ENCODE measurements around the gene SBF1.
"Not testable (repeated sequence)": the region's sequence is repeated elsewhere in the genome, so short reads cannot be mapped to it uniquely, and the experiment has no call there.

Gene SBF1

DNA sequence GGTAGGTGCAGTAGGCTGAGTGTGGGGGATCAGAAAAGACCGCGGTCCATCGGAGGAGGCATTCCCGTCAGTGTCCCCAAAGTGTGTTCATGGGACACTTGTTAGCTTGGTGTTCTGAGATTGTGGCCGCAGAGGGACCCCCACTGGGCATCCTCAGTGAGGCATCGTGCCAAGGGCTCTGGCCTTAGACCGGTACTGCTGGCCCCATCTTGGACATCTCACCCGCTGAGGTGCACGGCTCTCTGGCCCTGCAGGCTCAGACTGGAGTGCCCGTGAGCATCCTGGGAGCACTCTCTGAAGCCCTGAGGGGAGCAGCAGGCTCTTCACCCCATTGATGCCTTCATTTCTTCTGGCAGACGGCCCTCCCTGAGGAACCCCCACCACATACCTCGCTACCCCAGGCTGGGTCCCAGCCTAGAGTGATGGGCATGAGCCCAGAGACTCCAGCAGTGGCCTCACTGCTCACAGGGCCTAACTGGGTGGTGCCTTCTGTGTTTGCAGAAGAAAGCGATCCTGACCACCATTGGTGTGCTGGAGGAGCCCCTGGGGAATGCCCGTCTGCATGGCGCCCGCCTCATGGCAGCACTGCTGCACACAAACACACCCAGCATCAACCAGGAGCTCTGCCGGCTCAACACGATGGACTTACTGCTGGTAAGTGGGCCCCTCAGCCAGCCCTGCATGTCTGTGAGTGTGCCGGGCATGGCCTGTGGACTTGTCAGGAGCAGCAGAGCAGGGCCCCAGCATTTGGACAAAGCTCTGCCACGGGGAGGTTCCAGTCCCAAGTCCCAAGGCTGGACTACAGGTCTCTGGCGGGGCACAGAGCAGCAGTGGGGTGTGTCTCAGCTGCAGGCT is 51.6 kb downstream of the SBF1 start:
- DNase-seq (ENCODE audit: low spot score), result no peak

DNA sequence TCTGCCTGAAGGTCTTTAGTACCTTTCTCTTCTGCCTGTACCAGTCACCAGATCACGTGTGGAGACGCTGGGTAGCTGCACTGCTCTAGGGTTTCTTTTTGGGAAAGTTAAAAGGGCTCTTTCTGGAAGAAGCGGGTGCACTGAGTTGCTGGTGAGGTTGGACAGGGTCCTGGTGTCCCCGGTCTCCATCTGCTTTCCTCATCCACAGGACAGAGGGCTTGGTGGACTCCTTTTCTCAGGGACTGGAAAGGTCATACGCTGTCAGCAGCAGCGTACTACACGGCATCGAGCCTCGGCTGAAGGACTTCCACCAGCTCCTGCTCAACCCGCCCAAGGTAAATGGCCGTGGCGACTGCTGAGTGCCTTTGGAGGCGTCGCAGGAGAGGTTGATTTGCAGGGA is 52.8 kb downstream of the SBF1 start:
- no peak for DNase-seq (ENCODE audit: low spot score)

DNA sequence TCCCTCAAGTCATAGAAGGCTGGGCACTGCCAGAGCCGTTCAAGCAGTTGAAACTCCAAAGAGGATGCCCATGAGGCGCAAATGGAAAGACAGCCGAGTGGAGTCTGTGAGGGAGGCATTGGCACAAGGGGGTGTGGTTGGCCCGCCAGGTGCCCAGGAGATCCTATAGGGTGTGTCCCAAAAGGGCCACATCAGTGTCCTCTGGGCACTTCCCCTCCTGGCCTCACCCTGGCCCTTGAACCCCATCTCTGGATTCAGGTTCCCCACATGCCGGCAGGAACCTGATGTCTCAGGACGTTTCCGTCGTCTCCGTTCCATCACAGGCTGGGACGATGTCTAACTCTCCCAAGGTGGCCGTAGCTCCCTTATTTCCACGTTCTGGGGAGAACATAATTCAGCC is 54.3 kb downstream of the SBF1 start:
- DNase-seq (ENCODE audit: low spot score), result no peak

DNA sequence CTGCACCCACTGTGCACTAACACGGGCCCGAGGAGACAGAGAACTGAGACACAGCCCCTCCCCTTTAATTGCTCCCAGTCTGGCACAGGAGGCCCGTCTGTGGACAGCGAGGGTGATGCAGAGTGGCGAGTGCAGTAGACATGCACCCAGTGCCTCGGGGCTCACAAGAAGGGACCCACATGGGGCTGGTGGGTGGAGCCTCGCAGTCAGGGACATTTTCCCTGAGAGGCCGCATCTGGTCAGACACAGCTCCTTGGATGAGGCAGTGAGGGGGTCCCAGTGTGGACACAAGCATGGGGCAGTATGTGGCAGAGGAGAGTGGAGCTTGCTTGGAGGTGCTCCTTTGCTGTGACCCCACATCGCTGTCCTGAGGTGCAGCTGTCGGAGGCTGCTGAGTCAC is 54.8 kb downstream of the SBF1 start:
- no peak for DNase-seq (ENCODE audit: low spot score)

DNA sequence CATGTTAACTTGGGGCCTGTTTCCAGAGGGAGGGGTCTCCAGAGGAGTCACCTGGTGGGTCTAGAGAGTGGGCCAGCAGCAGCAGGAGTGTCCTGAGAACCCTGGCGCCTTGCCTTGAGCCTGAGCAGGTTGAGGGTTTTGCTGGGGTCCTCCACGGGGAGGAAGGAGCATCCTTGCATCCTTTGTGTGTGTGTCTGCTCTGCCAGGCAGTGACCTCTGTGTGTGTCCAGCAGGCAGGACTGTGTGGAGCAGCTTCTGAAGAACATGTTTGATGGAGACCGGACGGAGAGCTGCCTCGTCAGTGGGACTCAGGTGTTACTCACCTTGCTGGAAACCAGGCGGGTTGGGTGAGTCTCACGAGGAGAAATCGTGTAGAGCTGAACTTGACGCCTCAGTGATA is 55.7 kb downstream of the SBF1 start:
- DNase-seq (ENCODE audit: low spot score), result no peak

DNA sequence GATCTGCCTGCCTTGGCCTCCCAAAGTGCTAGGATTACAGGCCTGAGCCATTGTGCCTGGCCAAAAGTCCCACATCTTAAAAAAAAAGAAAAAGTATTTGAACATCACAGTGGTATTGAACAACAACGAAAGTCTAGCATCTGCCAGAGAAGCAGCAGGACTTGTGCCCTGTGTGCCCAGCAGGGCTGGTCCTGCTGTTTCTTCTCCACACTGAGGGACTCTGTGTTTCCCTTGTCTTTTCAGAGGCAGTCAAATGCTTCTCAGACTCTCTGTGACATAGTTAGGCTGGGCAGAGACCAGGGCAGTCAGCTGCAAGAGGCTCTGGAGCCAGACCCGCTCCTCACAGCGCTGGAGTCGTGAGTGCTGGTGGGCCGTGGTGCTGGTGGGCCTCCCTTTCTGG is 56.2 kb downstream of the SBF1 start:
- DNase-seq (ENCODE audit: low spot score), result no peak

DNA sequence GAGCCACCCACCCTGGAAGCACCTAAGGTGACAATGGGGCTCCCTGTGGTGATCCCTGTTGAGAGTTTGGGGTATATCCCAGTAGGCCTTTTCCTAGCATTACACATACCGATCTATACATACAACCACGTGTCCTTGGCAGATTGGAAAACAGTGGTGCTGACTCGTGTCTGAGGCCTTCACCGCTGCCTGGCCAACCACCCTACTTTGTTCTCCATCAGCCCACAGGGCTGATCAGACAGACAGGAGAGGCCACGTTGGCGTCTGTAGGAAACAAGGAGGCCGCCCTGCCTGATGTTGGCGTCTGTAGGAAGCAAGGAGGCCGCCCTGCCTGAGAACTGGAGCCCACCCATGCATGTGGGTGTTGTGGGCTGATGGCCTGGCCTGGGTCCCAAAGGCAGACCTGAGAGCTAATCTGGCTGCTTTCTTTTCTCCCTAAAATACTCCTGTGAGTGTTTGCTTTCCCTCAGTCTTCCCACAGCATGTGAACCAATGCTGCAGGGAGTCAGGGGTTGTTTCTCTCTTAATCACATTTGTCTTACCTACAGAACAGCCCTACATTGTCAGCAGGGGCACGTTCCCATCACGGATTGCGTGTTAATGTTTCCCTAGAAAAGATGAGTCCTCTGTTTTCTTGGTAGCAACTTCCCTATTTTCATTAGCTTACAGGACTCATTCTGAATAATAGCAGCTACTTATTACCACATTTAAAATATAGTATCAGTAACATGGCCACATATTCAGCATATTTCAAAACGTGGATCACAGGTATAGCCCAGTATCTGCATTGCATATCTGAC is 57.2 kb downstream of the SBF1 start:
- no peak for DNase-seq (ENCODE audit: low spot score)

DNA sequence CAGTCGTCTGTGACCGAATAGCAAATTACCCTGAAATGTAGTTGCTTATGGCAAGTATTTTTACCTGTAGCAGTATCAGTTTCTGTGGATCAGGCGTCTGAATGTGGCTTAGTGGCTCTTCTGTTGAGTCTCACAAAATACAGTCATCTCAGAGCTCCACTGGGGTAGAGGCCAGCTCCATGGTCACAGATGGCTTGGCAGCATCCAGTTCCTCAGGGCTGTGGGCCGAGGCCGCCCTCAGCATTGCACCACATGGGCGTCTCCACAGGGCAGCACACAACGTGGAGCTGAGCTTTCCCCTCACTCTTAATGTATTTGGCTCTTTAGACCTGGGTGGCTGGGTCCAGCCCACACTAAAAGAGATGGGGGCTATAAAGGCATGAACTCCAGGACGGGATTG is 57.8 kb downstream of the SBF1 start:
- no peak for DNase-seq (ENCODE audit: low spot score)

DNA sequence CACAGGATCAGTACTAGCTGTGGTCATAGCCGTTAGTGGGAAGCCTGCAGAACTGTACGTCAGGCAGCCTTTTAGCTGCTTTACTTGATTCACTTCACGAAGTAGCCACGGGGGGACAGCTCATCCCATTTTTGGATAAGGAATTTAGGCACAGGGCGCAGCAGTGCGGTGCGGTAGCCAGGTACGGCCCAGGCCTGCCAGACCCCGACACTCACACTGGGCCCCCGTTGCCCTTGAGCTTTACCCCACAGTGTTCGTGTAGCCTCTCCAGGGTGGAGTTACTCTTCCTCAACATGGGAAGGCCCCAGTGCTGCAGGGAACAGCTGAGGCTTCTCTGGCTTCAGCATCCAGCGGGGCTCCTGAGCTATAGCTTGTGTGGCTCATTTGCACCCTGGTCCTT is 59.4 kb downstream of the SBF1 start:
- no peak for DNase-seq (ENCODE audit: low spot score)

DNA sequence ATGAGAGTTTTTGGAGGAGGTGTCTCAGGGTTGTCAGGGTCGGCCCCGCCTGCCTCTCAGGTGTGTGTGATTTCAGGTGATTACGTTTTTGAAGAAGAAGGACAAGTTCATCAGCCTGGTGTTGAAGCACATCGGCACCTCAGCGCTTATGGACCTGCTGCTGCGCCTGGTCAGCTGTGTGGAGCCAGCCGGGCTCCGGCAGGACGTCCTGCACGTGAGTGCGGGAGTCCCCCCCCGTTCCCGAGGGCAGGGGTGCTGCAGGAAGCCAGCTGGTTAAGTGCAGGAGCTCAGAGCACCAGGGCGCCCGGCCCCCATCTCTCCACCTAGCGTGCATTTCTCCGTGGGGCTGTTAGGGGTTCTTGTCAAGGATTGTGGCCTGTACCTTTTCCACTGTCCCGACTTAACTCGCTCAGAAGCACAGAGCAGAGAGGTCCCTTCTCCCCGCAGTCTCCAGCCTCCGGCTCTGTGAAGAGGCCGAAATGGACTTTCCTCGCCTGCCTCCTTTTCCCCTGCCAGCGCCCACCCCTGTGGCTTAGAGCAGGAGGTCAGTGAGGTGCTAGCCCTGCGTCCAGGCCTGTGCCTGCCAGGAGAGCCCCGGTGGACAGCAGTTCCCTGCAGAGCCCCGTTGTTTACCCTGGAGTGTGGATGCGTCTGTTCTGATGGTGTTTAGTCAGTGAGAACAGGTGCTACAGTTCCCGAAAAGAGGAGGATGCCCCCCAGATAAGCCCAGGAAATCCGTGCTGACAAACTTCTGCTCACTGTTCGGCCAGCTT is 60.2 kb downstream of the SBF1 start:
- no peak for DNase-seq (ENCODE audit: low spot score)

DNA sequence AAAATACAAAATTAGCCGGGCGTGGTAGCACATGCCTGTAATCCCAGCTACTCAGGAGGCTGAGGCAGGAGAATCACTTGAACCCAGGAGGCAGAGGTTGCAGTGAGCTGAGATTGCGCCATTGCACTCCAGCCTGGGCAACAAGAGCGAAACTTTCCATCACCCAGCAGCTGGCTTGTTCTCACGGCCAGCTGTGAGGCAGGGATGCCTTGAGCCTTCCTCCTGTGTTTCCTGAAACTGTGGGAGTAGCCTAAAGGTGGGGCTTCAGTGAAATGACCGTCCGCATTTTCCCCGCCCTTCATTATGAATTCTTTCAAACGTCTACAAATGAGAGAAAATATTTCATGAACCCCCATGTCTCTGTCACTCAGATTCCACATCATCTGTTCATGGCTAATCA is 65.9 kb downstream of the SBF1 start:
- not testable (repeated sequence) for DNase-seq (ENCODE audit: low spot score)

DNA sequence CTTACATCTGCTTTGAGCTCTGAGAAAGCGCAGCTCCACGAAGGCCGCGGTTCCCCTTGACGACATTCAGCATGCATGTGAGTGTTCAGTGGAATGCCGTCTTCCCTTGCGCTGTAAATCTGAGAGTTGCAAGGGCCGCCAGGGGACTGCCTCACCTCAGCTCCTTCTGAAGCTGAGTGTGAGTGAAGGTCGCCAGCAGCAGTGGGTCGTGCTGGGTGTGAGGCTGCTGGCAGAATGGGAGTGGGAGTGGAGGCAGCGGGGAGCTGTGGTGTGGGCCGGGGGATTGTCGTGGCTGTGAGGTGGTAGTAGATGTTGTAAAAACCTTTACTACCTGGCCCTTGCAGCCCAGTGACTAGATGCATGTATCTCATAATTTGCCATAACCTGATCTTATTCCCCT is 66.5 kb downstream of the SBF1 start:
- no peak for DNase-seq (ENCODE audit: low spot score)

DNA sequence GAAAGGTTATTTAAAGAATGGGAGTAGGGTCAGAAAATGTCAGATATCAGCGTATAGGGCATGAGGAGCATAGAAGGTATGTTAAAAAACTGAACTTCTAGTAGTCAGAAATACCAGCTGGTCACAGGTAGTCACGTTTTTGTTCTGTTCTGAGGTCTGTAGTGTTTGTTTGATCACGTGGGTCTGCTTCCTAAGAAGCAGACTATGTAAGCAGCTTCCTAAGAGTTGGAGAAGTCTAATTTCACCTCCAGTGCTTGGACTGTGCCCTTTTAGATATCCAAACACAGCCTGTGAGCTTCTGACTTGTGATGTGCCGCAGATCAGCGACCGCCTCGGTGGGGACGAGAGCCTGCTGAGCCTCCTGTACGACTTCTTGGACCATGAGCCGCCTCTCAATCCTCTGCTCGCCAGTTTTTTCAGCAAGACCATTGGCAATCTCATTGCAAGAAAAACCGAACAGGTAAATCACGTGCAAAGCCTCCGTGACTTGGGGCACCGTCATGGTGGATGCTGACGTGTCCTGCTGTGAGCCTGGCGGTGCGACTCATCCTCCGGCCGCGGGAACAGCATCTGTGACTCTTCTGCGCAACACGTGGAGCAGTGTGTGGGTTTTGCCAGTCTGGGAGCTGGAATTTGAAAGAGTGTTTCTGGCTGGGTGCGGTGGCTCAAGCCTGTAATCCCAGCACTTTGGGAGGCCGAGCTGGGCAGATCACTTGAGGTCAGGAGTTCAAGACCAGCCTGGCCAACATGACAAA is 68.2 kb downstream of the SBF1 start:
- DNase-seq (ENCODE audit: low spot score), result no peak

DNA sequence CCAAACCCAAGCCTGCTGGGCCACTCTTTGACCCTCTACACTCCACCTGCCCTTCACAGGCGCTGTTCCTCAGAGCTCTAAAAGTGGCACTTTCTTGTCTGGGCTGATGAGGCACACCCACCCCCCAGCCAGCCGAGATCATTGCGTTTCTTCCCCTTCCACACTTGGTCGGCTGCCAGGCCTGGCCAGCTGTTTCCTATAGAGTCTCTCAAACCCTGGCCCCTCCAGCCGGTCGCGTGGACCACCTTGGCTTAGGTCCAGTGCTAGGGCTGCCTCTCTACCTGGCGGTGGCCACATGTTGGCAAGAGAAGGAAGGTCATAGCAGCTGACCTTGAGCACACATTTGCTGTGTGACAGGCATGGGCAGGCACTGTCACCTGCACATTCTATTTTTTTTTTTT is 71.1 kb downstream of the SBF1 start:
- no peak for DNase-seq (ENCODE audit: low spot score)

DNA sequence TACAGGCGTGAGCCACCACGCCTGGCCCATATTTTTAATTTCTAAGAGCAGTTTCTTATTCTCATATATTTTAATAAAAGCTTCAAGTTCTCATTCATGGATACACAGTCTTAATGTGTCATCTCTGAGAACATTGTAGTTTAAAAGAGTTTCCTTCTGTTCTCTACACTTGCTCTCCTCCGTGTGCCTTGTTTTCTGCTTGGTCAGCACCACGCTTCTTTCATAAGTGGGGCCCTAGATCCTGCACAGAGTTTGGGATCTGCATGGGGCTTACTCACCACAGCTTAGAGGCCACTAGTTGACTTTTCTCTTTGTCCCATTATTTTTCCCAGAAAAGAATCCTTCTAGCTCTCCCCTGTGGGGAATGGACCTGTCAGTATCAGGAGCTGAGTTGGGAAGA is 72.9 kb downstream of the SBF1 start:
- no peak for DNase-seq (ENCODE audit: low spot score)

DNA sequence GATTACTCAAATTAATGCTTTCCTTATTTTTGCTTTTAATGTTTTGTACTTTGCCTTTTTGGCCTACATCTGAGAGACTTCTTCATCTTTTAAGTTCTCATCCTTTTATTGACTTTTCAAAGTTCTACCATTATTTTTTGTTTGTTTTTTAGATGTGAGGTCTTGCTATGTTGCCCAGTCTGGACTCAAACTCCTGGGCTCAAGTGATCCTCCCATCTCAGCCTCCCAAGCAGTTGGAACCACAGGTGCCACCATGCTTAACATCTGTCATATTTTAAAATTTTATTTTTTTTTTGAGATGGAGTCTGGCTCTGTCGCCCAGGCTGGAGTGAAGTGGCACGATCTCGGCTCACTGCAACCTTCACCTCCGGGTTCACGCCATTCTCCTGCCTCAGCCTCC is 73.9 kb downstream of the SBF1 start:
- DNase-seq (ENCODE audit: low spot score), result no peak

DNA sequence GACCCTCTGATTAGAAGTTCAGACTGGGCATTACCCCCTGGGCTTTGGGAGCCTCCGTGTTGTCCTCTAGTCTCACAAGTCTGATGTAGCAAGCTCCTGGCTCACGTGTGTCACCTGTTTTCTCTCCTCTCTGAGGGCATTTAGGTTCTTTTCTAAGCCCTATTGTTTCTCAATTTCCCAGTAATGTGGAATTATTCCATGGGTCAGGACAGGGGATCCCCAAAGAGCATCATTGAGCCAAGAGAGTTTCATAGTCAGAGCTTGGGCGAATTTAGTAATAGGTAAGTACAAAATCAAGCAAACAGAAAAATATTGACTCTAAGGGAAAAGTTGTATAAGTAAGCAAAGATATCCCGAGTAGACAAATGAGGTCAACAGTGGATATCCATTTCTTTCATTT is 74.4 kb downstream of the SBF1 start:
- DNase-seq (ENCODE audit: low spot score), result no peak

DNA sequence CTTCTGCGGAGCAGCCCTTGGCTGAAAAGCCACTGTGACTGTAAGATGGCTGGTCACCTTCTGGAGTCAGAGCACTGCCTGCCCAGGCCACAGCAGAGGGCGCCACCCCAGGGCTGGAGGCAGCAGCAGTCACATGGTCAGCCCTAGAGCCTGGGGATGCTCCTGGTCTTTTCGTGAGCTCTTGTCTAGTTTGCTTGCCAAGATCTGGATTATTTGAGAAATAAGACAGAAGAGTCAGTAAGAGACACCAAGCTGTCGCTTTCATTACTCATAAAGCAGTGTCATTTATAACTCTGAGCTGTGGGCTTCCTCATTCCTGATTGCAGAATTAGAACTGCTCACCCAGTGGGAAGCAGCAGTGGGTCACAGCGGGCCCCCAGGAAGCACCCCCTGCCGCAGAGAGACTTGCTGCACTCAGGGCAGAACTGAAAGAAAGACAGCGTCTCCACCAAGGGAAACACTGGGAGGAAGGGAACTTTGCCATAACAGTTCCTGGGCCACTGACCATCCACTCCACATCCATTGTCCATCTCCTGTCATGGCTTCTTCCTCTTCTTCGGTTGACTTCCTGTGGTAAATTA is 75.0 kb downstream of the SBF1 start:
- DNase-seq (ENCODE audit: low spot score), result peak; percentile 14

DNA sequence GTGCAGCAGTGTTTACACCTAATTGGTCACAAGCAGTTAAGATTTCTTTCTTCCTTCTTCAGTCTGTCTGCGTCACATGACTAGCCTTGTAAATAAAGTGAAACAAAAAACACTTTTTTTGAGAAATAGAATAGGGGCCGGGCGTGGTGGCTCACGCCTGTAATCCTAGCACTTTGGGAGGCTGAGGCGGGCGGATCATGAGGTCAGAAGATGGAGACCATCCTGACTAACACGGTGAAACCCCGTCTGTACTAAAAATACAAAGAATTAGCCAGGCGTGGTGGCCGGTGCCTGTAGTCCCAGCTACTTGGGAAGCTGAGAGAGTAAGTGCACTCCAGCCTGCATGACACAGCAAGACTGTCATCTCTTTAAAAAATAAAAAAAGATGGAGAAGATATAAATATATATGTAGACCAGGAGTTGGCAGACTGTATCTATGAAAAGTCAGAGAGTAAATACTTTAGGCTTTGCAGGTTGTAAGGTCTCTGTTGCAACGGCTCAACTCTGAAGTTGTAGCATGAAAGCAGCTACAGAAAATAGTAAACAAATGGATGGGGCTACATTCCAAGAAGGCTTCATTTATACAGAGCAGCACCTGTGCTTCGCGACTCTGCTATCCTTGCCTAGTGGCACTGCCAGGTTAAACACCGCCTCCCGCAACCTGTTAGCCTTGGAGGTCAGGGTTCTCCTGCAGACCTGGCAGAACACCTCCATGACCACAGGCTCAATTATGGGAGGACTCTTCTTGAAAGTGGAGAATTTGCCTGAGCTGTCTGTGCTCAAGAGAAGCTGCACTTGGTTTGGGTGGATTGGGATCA is 75.8 kb downstream of the SBF1 start:
- no peak for DNase-seq (ENCODE audit: low spot score)

DNA sequence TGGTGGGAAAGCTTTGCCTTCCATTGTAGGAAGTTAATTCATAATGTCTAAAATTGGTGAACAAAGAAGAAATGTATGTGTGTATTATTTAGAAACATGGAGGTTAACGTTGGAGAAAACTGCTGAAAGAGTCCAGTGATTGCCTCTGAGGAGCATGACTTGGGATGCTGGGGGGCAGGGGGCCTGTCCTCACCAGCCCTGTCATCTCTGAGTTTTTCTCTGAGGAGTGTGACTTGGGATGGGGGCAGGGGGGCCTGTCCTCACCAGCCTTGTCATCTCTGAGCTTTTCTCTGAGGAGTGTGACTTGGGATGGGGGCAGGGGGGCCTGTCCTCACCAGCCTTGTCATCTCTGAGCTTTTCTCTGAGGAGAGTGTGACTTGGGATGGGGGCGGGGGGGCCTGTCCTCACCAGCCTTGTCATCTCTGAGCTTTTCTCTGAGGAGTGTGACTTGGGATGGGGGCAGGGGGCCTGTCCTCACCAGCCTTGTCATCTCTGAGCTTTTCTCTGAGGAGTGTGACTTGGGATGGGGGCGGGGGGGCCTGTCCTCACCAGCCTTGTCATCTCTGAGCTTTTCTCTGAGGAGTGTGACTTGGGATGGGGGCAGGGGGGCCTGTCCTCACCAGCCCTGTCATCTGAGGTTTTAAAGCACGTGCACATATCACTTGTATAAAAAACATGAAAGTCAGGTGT is 77.3 kb downstream of the SBF1 start:
- not testable (repeated sequence) for DNase-seq (ENCODE audit: low spot score)

All from activated CD4-positive, alpha-beta T cell treated with anti-CD3 and anti-CD28 coated beads, Interleukin-2, Interleukin-4, amounts not matched to agents 100 ng/mL and 50 ng/mL, durations not matched to agents 16 hours and 8 hours (primary cell).